Astrocyte (in vitro differentiated cells and primary cell): ENCODE measurements around the gene MPO. TPM values are rescaled to one million over a fixed set of nuclear protein-coding genes. Genes with fewer than 3 reads are reported as not detected.

Source experiments
- DNase-seq: peaks from one replicate; pipeline ENCODE4 v3.0.0-alpha.2; 2010; ENCODE audit warnings: low read depth
- FAIRE-seq: peaks from 2 replicates; lab custom pipeline; 2011; peaks lifted over from hg19 to GRCh38; lab: Jason Lieb, UNC
- H2AFZ ChIP-seq: 2 replicates; pipeline ENCODE4 v1.6.0; 2012; ENCODE audit warnings: low read depth, low read length, inconsistent platforms
- H3K27ac ChIP-seq: 2 replicates; pipeline ENCODE4 v1.5.1; 2011; ENCODE audit warnings: low read depth, low read length, inconsistent platforms
- H3K27me3 ChIP-seq: 2 replicates; pipeline ENCODE4 v1.6.0; 2011; ENCODE audit warnings: low read length, inconsistent platforms; ENCODE audit not compliant: insufficient read depth
- H3K36me3 ChIP-seq: 2 replicates; pipeline ENCODE4 v1.5.1; 2011; ENCODE audit warnings: low read length, inconsistent platforms; ENCODE audit not compliant: insufficient read depth
- H3K4me1 ChIP-seq: 2 replicates; pipeline ENCODE4 v1.5.1; 2011; ENCODE audit warnings: low read length, inconsistent platforms; ENCODE audit not compliant: insufficient read depth
- H3K4me2 ChIP-seq: 2 replicates; pipeline ENCODE4 v1.6.0; 2012; ENCODE audit warnings: low read length, inconsistent platforms
- H3K4me3 ChIP-seq: 2 replicates; pipeline ENCODE4 v1.5.1; 2011; ENCODE audit warnings: low read depth, mild to moderate bottlenecking, low read length, inconsistent platforms; ENCODE audit not compliant: insufficient read depth
- H3K79me2 ChIP-seq: 2 replicates; pipeline ENCODE4 v1.6.0; 2012; ENCODE audit warnings: mild to moderate bottlenecking, low read length, inconsistent platforms; ENCODE audit not compliant: insufficient read depth
- H3K9ac ChIP-seq: 2 replicates; pipeline ENCODE4 v1.6.0; 2012; ENCODE audit warnings: mild to moderate bottlenecking, low read length, inconsistent platforms
- H3K9me3 ChIP-seq: 2 replicates; pipeline ENCODE4 v1.5.1; 2012; ENCODE audit warnings: low read depth, mild to moderate bottlenecking, low read length, inconsistent platforms; ENCODE audit not compliant: insufficient read depth
- H4K20me1 ChIP-seq: 2 replicates; pipeline ENCODE4 v1.6.0; 2012; ENCODE audit warnings: low read length, inconsistent platforms; ENCODE audit not compliant: insufficient read depth
- H3K27ac Mint-ChIP-seq: one replicate; pipeline ENCODE4 v1.8.0; 2021; ENCODE audit warnings: mild to moderate bottlenecking, mixed read lengths; ENCODE audit not compliant: unreplicated experiment
- H3K27me3 Mint-ChIP-seq: one replicate; pipeline ENCODE4 v1.8.0; 2021; ENCODE audit warnings: low read depth, mixed read lengths; ENCODE audit not compliant: unreplicated experiment
- H3K36me3 Mint-ChIP-seq: one replicate; pipeline ENCODE4 v1.8.0; 2021; ENCODE audit warnings: low read depth, mixed read lengths; ENCODE audit not compliant: unreplicated experiment
- H3K4me1 Mint-ChIP-seq: one replicate; pipeline ENCODE4 v1.8.0; 2021; ENCODE audit warnings: low read depth, mixed read lengths; ENCODE audit not compliant: unreplicated experiment
- H3K4me3 Mint-ChIP-seq: one replicate; pipeline ENCODE4 v1.8.0; 2021; ENCODE audit warnings: mild to moderate bottlenecking, moderate library complexity, mixed read lengths; ENCODE audit not compliant: unreplicated experiment
- H3K9me3 Mint-ChIP-seq: one replicate; pipeline ENCODE4 v1.8.0; 2021; ENCODE audit warnings: mild to moderate bottlenecking, mixed read lengths; ENCODE audit not compliant: unreplicated experiment
- EZH2 ChIP-seq: IDR thresholded peaks from 2 replicates; pipeline ENCODE4 v1.6.1; 2012; ENCODE audit warnings: mild to moderate bottlenecking, low read length, inconsistent platforms; ENCODE audit not compliant: insufficient read depth
- total RNA-seq: library from RNA; stranded (reverse); gene quantifications from 2 replicates; pipeline ENCODE4 v1.2.1, GENCODE V29; 2021
- TF ChIP-seq, protein P1 (sequence below): IDR thresholded peaks from 2 replicates; pipeline ENCODE4 v1.5.1; 2011; ENCODE audit warnings: low read depth, mild to moderate bottlenecking, inconsistent platforms, low read length, moderate library complexity; ENCODE audit not compliant: insufficient read depth

Gene MPO
- total RNA-seq, 1 donor from 2014 or later: not detected

DNA sequence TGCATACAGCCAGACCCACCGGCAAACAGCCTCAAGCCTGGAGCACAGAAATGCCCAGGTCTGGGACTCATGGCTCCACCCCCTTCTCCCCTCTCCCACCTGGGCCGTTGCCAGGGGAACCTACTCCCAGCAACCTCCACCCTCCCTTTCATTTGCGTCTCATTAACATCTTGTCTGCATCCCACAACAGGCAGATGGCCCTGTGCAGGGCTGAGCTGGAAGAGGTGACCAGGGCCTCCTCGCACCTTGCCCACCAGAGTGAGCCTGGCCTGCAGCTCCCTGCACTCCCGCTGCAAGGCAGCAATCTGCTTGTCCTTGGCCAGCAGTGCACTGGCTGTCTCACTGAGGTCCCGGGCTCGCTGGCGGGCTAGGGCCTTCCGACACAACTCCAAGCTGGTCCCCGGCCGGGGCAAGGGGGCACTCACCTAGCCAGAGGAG lies 44.6 kb upstream of the MPO start:
- no peaks in the 10 kb centered on the region for H4K20me1 ChIP-seq
- Mint-ChIP-seq H3K27me3 (peaks cover 50% of the 10 kb centered on the region), H3K4me3 (peak overlapping the region; percentile 34), H3K9me3 (no peaks in the 10 kb centered on the region), H3K4me1 (peaks cover 3% of the 10 kb centered on the region), H3K36me3 (peaks cover 3% of the 10 kb centered on the region), H3K27ac (no peak overlapping the region)
- no peaks in the 10 kb centered on the region for H3K36me3 ChIP-seq
- H3K4me3 ChIP-seq: no peak overlapping the region
- peaks cover 18% of the 10 kb centered on the region for H3K4me1 ChIP-seq
- H2AFZ ChIP-seq: no peak overlapping the region
- no peak for DNase-seq
- no peak overlapping the region for H3K9ac ChIP-seq
- no peak overlapping the region for H3K27ac ChIP-seq
- FAIRE-seq: no peak
- peaks cover 18% of the 10 kb centered on the region for H3K27me3 ChIP-seq
- no peaks in the 10 kb centered on the region for H3K79me2 ChIP-seq
- H3K9me3 ChIP-seq: no peaks in the 10 kb centered on the region
- no peak for TF ChIP-seq EZH2
- TF ChIP-seq, protein P1, sequence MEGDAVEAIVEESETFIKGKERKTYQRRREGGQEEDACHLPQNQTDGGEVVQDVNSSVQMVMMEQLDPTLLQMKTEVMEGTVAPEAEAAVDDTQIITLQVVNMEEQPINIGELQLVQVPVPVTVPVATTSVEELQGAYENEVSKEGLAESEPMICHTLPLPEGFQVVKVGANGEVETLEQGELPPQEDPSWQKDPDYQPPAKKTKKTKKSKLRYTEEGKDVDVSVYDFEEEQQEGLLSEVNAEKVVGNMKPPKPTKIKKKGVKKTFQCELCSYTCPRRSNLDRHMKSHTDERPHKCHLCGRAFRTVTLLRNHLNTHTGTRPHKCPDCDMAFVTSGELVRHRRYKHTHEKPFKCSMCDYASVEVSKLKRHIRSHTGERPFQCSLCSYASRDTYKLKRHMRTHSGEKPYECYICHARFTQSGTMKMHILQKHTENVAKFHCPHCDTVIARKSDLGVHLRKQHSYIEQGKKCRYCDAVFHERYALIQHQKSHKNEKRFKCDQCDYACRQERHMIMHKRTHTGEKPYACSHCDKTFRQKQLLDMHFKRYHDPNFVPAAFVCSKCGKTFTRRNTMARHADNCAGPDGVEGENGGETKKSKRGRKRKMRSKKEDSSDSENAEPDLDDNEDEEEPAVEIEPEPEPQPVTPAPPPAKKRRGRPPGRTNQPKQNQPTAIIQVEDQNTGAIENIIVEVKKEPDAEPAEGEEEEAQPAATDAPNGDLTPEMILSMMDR: no peak
- H3K4me2 ChIP-seq: no peak overlapping the region

DNA sequence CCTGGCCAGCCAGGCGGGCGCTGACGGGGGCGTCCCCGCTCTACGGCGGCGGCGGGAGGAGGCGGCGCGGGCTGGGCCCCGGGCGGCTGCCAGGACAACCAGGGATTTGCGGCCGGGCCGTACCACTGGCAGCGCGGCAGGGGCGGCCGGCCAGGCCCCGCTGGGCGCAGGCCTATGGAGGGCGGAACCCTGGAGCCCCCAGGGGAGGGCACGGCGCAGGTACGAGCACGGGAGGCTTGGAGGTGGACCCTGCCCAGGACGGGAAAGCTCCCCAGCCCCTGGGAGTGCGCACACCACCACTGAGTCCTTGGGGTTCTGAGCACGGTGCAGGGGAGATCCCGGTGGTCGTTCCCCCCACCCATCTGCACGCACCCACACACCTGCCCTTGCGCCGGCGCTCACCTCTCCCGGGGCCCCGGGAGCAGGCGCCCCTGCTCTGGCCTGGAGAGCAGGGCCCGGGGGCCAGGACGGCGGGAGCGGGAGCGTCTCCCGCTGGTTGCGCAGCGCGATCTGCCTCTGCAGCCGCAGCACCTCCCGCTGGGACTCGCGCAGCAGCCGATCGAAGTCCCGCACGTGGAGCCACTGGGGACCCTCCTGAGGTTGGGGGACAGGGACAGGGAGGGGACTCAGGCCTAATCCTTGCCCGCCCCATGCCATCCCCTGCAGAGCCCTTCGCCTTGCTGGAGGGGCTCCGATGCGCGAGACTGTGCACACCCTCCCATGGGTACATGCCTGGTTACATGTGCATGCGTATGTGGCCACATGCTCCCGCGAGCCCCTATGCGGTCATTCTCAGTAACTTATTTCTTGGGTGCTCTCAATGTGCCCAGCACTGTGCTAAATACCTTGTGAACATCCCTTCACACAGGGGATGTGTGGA lies 43.9 kb upstream of the MPO start:
- TF ChIP-seq, protein P1: no peak
- peak; percentile 48 for TF ChIP-seq EZH2
- Mint-ChIP-seq H3K4me3 (no peak overlapping the region), H3K4me1 (peaks cover 3% of the 10 kb centered on the region), H3K9me3 (no peaks in the 10 kb centered on the region), H3K27ac (no peak overlapping the region), H3K36me3 (peaks cover 3% of the 10 kb centered on the region), H3K27me3 (peaks cover 50% of the 10 kb centered on the region)
- H3K4me2 ChIP-seq: peak overlapping the region; percentile 87
- no peaks in the 10 kb centered on the region for H4K20me1 ChIP-seq
- FAIRE-seq (no peak), DNase-seq (no peak)
- H3K4me1 ChIP-seq: peaks cover 18% of the 10 kb centered on the region
- H3K79me2 ChIP-seq: no peaks in the 10 kb centered on the region
- no peaks in the 10 kb centered on the region for H3K9me3 ChIP-seq
- H3K27me3 ChIP-seq: peaks cover 18% of the 10 kb centered on the region
- peak overlapping the region; percentile 87 for H2AFZ ChIP-seq
- peak overlapping the region; percentile 43 for H3K9ac ChIP-seq
- H3K27ac ChIP-seq: no peak overlapping the region
- peak overlapping the region; percentile 56 for H3K4me3 ChIP-seq
- H3K36me3 ChIP-seq: no peaks in the 10 kb centered on the region

DNA sequence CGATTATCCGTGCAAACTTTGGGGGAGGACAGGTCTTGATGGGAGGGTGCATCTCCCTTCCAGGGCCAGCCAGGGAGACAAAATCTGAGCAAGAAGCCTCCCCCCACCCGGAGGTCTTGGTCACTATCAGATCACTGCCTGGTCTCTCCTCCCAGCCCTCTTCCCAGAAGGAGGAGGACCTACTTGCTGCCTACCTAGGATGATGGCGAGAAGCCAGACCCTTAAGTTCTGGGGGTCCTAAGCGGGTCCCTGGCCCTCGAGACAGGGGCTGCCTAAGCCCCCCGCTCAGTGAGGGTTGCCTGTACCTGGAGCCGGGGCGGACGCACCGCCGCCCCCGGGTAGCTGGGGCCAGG lies 43.3 kb upstream of the MPO start:
- peaks cover 47% of the 10 kb centered on the region for H3K27me3 Mint-ChIP-seq
- no peak overlapping the region for H3K4me3 Mint-ChIP-seq
- peak overlapping the region; percentile 63 for H2AFZ ChIP-seq

More for the DNA sequence above, 43.3 kb upstream of the MPO start:
- TF ChIP-seq, protein P1: no peak
- no peaks in the 10 kb centered on the region for H3K79me2 ChIP-seq
- Mint-ChIP-seq H3K9me3 (no peaks in the 10 kb centered on the region), H3K27ac (no peak overlapping the region), H3K4me1 (peaks cover 3% of the 10 kb centered on the region), H3K36me3 (peaks cover 3% of the 10 kb centered on the region)
- no peak for FAIRE-seq
- peaks cover 18% of the 10 kb centered on the region for H3K27me3 ChIP-seq
- peak overlapping the region; percentile 17 for H3K4me3 ChIP-seq
- no peaks in the 10 kb centered on the region for H3K36me3 ChIP-seq
- H3K9me3 ChIP-seq: no peaks in the 10 kb centered on the region
- H4K20me1 ChIP-seq: no peaks in the 10 kb centered on the region
- no peak overlapping the region for H3K27ac ChIP-seq
- DNase-seq: no peak
- H3K4me1 ChIP-seq: peaks cover 17% of the 10 kb centered on the region
- H3K4me2 ChIP-seq: peak overlapping the region; percentile 87
- H3K9ac ChIP-seq: peak overlapping the region; percentile 31
